ENCODE results near the gene KIAA2012. TPM values are rescaled to one million over a fixed set of nuclear protein-coding genes. Genes with fewer than 3 reads are reported as not detected.
"Not testable (repeated sequence)": the region's sequence is repeated elsewhere in the genome, so short reads cannot be mapped to it uniquely, and the experiment has no call there.

Gene KIAA2012
- polyA plus RNA-seq, 3 donors = not detected

DNA sequence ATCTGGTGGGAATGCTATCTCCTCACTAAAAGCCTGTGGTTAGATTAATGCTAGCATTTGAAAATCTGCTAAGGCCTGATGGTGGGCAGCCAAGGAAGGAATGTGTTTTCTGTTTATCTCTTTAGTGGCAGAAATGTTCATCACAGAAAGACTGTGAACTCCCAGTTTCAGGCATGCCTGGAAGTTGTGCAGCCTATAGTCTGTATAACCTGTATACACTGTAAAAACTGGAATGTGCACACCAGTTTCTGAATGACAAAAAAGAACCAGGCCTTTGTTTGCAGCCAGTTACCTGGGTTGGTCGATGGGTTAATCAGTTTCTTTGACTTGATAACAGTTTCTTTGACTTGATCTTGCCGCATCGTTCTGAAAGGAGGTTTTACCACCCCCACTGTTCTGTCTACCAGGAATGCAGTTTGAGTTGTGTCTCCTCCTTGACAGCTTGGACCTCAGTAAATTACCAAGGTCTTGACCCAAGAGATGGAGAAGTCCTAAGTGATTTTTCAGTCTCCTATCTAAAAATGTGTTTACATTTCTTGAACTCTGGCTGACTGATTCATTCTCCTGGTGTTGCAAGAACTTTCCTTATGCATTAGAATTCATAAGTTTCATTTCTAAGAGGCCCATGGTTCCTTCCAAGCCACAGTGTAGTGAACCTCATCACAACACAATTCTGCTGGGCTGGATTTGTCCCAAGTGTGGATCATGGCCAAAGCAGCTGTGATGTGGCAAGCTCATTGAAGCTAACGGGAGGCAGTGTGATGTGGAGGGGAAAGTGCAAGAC is 62.2 kb downstream of the KIAA2012 start:
- no peak overlapping the region for H3K4me3 Mint-ChIP-seq
- no peaks in the 10 kb centered on the region for H3K4me1 Mint-ChIP-seq
- no peak for DNase-seq
- TF ChIP-seq, protein P1, sequence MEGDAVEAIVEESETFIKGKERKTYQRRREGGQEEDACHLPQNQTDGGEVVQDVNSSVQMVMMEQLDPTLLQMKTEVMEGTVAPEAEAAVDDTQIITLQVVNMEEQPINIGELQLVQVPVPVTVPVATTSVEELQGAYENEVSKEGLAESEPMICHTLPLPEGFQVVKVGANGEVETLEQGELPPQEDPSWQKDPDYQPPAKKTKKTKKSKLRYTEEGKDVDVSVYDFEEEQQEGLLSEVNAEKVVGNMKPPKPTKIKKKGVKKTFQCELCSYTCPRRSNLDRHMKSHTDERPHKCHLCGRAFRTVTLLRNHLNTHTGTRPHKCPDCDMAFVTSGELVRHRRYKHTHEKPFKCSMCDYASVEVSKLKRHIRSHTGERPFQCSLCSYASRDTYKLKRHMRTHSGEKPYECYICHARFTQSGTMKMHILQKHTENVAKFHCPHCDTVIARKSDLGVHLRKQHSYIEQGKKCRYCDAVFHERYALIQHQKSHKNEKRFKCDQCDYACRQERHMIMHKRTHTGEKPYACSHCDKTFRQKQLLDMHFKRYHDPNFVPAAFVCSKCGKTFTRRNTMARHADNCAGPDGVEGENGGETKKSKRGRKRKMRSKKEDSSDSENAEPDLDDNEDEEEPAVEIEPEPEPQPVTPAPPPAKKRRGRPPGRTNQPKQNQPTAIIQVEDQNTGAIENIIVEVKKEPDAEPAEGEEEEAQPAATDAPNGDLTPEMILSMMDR (IDR thresholded peaks at IDR 0.05) = no peak
- Histone ChIP-seq H3K4me3 (replicated peaks in 1 of 3; ENCODE audit: low read depth in 2 of 3, low read length in 3 of 3) (no peak overlapping the region), H3K4me1 (ENCODE audit: control insufficient read depth in 1 of 2, insufficient read depth in 2 of 2, low read length in 2 of 2) (no peaks in the 10 kb centered on the region), H4K20me1 (ENCODE audit: insufficient read depth, low read length) (no peaks in the 10 kb centered on the region), H3K27ac (ENCODE audit: low read depth in 1 of 2, low read length in 2 of 2) (no peak overlapping the region), H3K4me2 (replicated peaks; ENCODE audit: extremely low read depth, low read length, poor library complexity, severe bottlenecking) (no peak overlapping the region), H3K27me3 (ENCODE audit: control insufficient read depth in 2 of 2, insufficient read depth in 2 of 2, low read length in 2 of 2) (no peaks in the 10 kb centered on the region), H3K79me2 (ENCODE audit: insufficient read depth, low read length) (no peaks in the 10 kb centered on the region), H2AFZ (ENCODE audit: insufficient read depth, low read depth, low read length, poor library complexity, severe bottlenecking) (no peak overlapping the region), H3K36me3 (replicated peaks in 1 of 2; ENCODE audit: control insufficient read depth in 1 of 2, insufficient read depth in 2 of 2, low read length in 2 of 2) (no peaks in the 10 kb centered on the region), H3K9me3 (replicated peaks in 1 of 2; ENCODE audit: control insufficient read depth in 1 of 2, insufficient read depth in 1 of 2, low read length in 2 of 2) (no peaks in the 10 kb centered on the region), H3K9ac (ENCODE audit: insufficient read depth, low read length, poor library complexity, severe bottlenecking) (no peak overlapping the region)
- no peaks in the 10 kb centered on the region for H3K36me3 Mint-ChIP-seq
- WGBS (ENCODE audit: insufficient coverage) = 86% methylated on average over 4 of the region's 4 CpGs
- H3K27ac Mint-ChIP-seq = no peak overlapping the region
- no peaks in the 10 kb centered on the region for H3K9me3 Mint-ChIP-seq
- H3K27me3 Mint-ChIP-seq (ENCODE audit: low read depth in 3 of 3) = peaks cover 0 to 3% (median 2%) of the 10 kb centered on the region in 3 donors
- intact Hi-C loops (cut with micrococcal nuclease) = no loop called here

DNA sequence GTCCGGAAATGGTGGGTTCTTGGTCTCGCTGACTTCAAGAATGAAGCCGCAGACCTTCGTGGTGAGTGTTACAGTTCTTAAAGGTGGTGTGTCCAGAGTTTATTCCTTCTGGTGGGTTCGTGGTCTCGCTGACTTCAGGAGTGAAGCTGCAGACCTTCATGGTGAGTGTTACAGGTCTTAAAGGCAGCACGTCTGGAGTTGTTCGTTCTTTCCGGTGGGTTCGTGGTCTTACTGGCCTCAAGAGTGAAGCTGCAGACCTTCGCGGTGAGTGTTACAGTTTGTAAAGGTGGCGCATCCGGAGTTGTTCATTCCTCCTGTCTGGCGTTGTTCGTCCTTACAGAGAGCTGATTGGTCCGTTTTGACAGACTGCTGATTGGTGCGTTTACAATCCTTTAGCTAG is 63.0 kb downstream of the KIAA2012 start:
- H4K20me1 ChIP-seq (ENCODE audit: insufficient read depth, low read length); intact Hi-C loops (cut with micrococcal nuclease); H3K36me3 Mint-ChIP-seq; H3K4me2 ChIP-seq (replicated peaks; ENCODE audit: extremely low read depth, low read length, poor library complexity, severe bottlenecking); H3K4me1 ChIP-seq (ENCODE audit: control insufficient read depth in 1 of 2, insufficient read depth in 2 of 2, low read length in 2 of 2); DNase-seq; H3K27me3 Mint-ChIP-seq (ENCODE audit: low read depth in 3 of 3); H3K4me1 Mint-ChIP-seq; H3K9ac ChIP-seq (ENCODE audit: insufficient read depth, low read length, poor library complexity, severe bottlenecking); H3K4me3 ChIP-seq (replicated peaks in 1 of 3; ENCODE audit: low read depth in 2 of 3, low read length in 3 of 3); H2AFZ ChIP-seq (ENCODE audit: insufficient read depth, low read depth, low read length, poor library complexity, severe bottlenecking); H3K9me3 ChIP-seq (replicated peaks in 1 of 2; ENCODE audit: control insufficient read depth in 1 of 2, insufficient read depth in 1 of 2, low read length in 2 of 2); H3K79me2 ChIP-seq (ENCODE audit: insufficient read depth, low read length); H3K9me3 Mint-ChIP-seq; H3K36me3 ChIP-seq (replicated peaks in 1 of 2; ENCODE audit: control insufficient read depth in 1 of 2, insufficient read depth in 2 of 2, low read length in 2 of 2); H3K4me3 Mint-ChIP-seq; H3K27ac Mint-ChIP-seq; H3K27me3 ChIP-seq (ENCODE audit: control insufficient read depth in 2 of 2, insufficient read depth in 2 of 2, low read length in 2 of 2); H3K27ac ChIP-seq (ENCODE audit: low read depth in 1 of 2, low read length in 2 of 2): not testable (repeated sequence)
- 95% methylated on average over 18 of the region's 18 CpGs for WGBS (ENCODE audit: insufficient coverage)

Data from CD14-positive monocyte (primary cell).